Astrocyte (in vitro differentiated cells and primary cell): ENCODE results near the gene RAB32. TPM values are rescaled to one million over a fixed set of nuclear protein-coding genes. Genes with fewer than 3 reads are reported as not detected.

ENCODE experiments used
- DNase-seq: peaks from one replicate; pipeline ENCODE4 v3.0.0-alpha.2; 2010; ENCODE audit warnings: low read depth
- FAIRE-seq: peaks from 2 replicates; lab custom pipeline; 2011; peaks lifted over from hg19 to GRCh38; lab: Jason Lieb, UNC
- H2AFZ ChIP-seq: 2 replicates; pipeline ENCODE4 v1.6.0; 2012; ENCODE audit warnings: low read depth, low read length, inconsistent platforms
- H3K27ac ChIP-seq: 2 replicates; pipeline ENCODE4 v1.5.1; 2011; ENCODE audit warnings: low read depth, low read length, inconsistent platforms
- H3K27me3 ChIP-seq: 2 replicates; pipeline ENCODE4 v1.6.0; 2011; ENCODE audit warnings: low read length, inconsistent platforms; ENCODE audit not compliant: insufficient read depth
- H3K36me3 ChIP-seq: 2 replicates; pipeline ENCODE4 v1.5.1; 2011; ENCODE audit warnings: low read length, inconsistent platforms; ENCODE audit not compliant: insufficient read depth
- H3K4me1 ChIP-seq: 2 replicates; pipeline ENCODE4 v1.5.1; 2011; ENCODE audit warnings: low read length, inconsistent platforms; ENCODE audit not compliant: insufficient read depth
- H3K4me2 ChIP-seq: 2 replicates; pipeline ENCODE4 v1.6.0; 2012; ENCODE audit warnings: low read length, inconsistent platforms
- H3K4me3 ChIP-seq: 2 replicates; pipeline ENCODE4 v1.5.1; 2011; ENCODE audit warnings: low read depth, mild to moderate bottlenecking, low read length, inconsistent platforms; ENCODE audit not compliant: insufficient read depth
- H3K79me2 ChIP-seq: 2 replicates; pipeline ENCODE4 v1.6.0; 2012; ENCODE audit warnings: mild to moderate bottlenecking, low read length, inconsistent platforms; ENCODE audit not compliant: insufficient read depth
- H3K9ac ChIP-seq: 2 replicates; pipeline ENCODE4 v1.6.0; 2012; ENCODE audit warnings: mild to moderate bottlenecking, low read length, inconsistent platforms
- H3K9me3 ChIP-seq: 2 replicates; pipeline ENCODE4 v1.5.1; 2012; ENCODE audit warnings: low read depth, mild to moderate bottlenecking, low read length, inconsistent platforms; ENCODE audit not compliant: insufficient read depth
- H4K20me1 ChIP-seq: 2 replicates; pipeline ENCODE4 v1.6.0; 2012; ENCODE audit warnings: low read length, inconsistent platforms; ENCODE audit not compliant: insufficient read depth
- H3K27ac Mint-ChIP-seq: one replicate; pipeline ENCODE4 v1.8.0; 2021; ENCODE audit warnings: mild to moderate bottlenecking, mixed read lengths; ENCODE audit not compliant: unreplicated experiment
- H3K27me3 Mint-ChIP-seq: one replicate; pipeline ENCODE4 v1.8.0; 2021; ENCODE audit warnings: low read depth, mixed read lengths; ENCODE audit not compliant: unreplicated experiment
- H3K36me3 Mint-ChIP-seq: one replicate; pipeline ENCODE4 v1.8.0; 2021; ENCODE audit warnings: low read depth, mixed read lengths; ENCODE audit not compliant: unreplicated experiment
- H3K4me1 Mint-ChIP-seq: one replicate; pipeline ENCODE4 v1.8.0; 2021; ENCODE audit warnings: low read depth, mixed read lengths; ENCODE audit not compliant: unreplicated experiment
- H3K4me3 Mint-ChIP-seq: one replicate; pipeline ENCODE4 v1.8.0; 2021; ENCODE audit warnings: mild to moderate bottlenecking, moderate library complexity, mixed read lengths; ENCODE audit not compliant: unreplicated experiment
- H3K9me3 Mint-ChIP-seq: one replicate; pipeline ENCODE4 v1.8.0; 2021; ENCODE audit warnings: mild to moderate bottlenecking, mixed read lengths; ENCODE audit not compliant: unreplicated experiment
- EZH2 ChIP-seq: IDR thresholded peaks from 2 replicates; pipeline ENCODE4 v1.6.1; 2012; ENCODE audit warnings: mild to moderate bottlenecking, low read length, inconsistent platforms; ENCODE audit not compliant: insufficient read depth
- total RNA-seq: library from RNA; stranded (reverse); gene quantifications from 2 replicates; pipeline ENCODE4 v1.2.1, GENCODE V29; 2021
- TF ChIP-seq, protein P1 (sequence below): IDR thresholded peaks from 2 replicates; pipeline ENCODE4 v1.5.1; 2011; ENCODE audit warnings: low read depth, mild to moderate bottlenecking, inconsistent platforms, low read length, moderate library complexity; ENCODE audit not compliant: insufficient read depth

Gene RAB32
- total RNA-seq, 1 donor from 2014 or later: 77.4 TPM

DNA sequence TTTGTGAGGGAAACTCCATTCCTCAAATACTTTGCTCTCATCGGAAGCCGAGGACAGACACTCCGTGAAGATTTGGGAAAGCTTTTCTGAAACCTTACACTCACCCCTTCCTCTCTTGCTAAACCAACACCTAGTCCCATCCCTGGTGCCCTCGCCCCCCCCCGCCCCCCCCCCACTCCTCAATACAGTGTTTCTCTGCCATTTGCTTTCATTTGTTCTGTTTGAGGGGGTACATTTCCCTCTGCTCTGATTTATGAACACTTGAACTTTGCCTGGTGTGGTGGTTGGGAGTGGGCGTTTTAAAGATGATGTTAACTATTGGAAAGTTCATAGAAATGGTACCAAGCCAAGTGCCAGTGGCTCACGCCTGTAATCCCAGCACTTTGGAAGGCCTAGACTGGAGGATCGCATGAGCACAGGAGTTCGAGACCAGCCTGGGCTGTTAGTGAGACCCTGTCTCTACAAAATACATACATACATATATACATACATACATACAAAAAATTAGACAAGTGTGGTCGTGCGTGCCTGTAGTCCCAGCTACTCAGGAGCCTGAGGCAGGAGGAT, 1.1 kb downstream of the RAB32 start:
- no peaks in the 10 kb centered on the region for H3K9me3 ChIP-seq
- TF ChIP-seq, protein P1, sequence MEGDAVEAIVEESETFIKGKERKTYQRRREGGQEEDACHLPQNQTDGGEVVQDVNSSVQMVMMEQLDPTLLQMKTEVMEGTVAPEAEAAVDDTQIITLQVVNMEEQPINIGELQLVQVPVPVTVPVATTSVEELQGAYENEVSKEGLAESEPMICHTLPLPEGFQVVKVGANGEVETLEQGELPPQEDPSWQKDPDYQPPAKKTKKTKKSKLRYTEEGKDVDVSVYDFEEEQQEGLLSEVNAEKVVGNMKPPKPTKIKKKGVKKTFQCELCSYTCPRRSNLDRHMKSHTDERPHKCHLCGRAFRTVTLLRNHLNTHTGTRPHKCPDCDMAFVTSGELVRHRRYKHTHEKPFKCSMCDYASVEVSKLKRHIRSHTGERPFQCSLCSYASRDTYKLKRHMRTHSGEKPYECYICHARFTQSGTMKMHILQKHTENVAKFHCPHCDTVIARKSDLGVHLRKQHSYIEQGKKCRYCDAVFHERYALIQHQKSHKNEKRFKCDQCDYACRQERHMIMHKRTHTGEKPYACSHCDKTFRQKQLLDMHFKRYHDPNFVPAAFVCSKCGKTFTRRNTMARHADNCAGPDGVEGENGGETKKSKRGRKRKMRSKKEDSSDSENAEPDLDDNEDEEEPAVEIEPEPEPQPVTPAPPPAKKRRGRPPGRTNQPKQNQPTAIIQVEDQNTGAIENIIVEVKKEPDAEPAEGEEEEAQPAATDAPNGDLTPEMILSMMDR: no peak
- no peak for TF ChIP-seq EZH2
- H3K36me3 ChIP-seq: peaks cover 4% of the 10 kb centered on the region
- H3K27ac Mint-ChIP-seq: peak overlapping the region; percentile 97
- H4K20me1 ChIP-seq: no peaks in the 10 kb centered on the region
- no peaks in the 10 kb centered on the region for H3K36me3 Mint-ChIP-seq
- peak overlapping the region; percentile 99 for H3K4me3 Mint-ChIP-seq
- H3K79me2 ChIP-seq: peaks cover 59% of the 10 kb centered on the region
- peak overlapping the region; percentile 98 for H3K9ac ChIP-seq
- H3K27me3 ChIP-seq: no peaks in the 10 kb centered on the region
- peaks cover 22% of the 10 kb centered on the region for H3K4me1 ChIP-seq
- FAIRE-seq: no peak
- H3K27me3 Mint-ChIP-seq: no peaks in the 10 kb centered on the region
- H3K4me1 Mint-ChIP-seq: peaks cover 18% of the 10 kb centered on the region
- H3K27ac ChIP-seq: peak overlapping the region; percentile 95
- peak; percentile 59 for DNase-seq
- H3K9me3 Mint-ChIP-seq: no peaks in the 10 kb centered on the region
- H2AFZ ChIP-seq: peak overlapping the region; percentile 84
- peak overlapping the region; percentile 93 for H3K4me2 ChIP-seq
- H3K4me3 ChIP-seq: peak overlapping the region; percentile 85

DNA sequence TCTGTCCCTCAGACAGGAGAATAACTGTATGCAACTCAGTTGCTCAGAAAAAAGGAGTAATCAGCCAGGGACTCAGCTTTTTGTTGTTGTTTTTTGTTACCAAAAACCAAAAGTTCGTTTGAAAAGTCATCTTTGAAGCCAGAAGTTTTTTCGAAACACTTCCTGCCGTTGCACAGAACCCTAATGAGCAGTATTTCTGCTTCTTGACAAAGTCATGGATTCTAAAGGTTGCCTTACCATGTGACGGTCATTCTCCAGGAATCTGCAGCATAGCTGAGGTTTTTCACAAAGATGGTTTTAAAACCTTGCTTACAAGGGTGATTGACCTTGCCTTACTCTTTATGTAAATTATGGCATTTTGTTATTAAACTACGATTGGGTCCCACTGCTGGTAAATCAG, 1.9 kb downstream of the RAB32 start:
- peak overlapping the region; percentile 95 for H3K27ac ChIP-seq

More for the DNA sequence above, 1.9 kb downstream of the RAB32 start:
- no peaks in the 10 kb centered on the region for H3K9me3 Mint-ChIP-seq
- peak overlapping the region; percentile 85 for H3K4me3 ChIP-seq
- peaks cover 18% of the 10 kb centered on the region for H3K4me1 Mint-ChIP-seq
- peaks cover 9% of the 10 kb centered on the region for H3K36me3 ChIP-seq
- H3K4me2 ChIP-seq: peak overlapping the region; percentile 93
- H3K9me3 ChIP-seq: no peaks in the 10 kb centered on the region
- DNase-seq (peak; percentile 83), FAIRE-seq (peak; percentile 60)
- H3K4me3 Mint-ChIP-seq: peak overlapping the region; percentile 99
- H3K27me3 Mint-ChIP-seq: no peaks in the 10 kb centered on the region
- peaks cover 2% of the 10 kb centered on the region for H3K36me3 Mint-ChIP-seq
- H3K4me1 ChIP-seq: peaks cover 22% of the 10 kb centered on the region
- no peaks in the 10 kb centered on the region for H3K27me3 ChIP-seq
- peak overlapping the region; percentile 98 for H3K9ac ChIP-seq
- H3K79me2 ChIP-seq: peaks cover 67% of the 10 kb centered on the region
- no peaks in the 10 kb centered on the region for H4K20me1 ChIP-seq
- no peak for TF ChIP-seq EZH2
- TF ChIP-seq, protein P1: no peak
- no peak overlapping the region for H2AFZ ChIP-seq
- peak overlapping the region; percentile 97 for H3K27ac Mint-ChIP-seq
